Pons (tissue), 1 donor: ENCODE results near the gene CBX2.
"Not testable (repeated sequence)": the region's sequence is repeated elsewhere in the genome, so short reads cannot be mapped to it uniquely, and the experiment has no call there.

ENCODE experiments used
- DNase-seq: peaks from one replicate; pipeline ENCODE4 v3.0.0-alpha.2; 2016; ENCODE audit warnings: low spot score

Gene CBX2

DNA sequence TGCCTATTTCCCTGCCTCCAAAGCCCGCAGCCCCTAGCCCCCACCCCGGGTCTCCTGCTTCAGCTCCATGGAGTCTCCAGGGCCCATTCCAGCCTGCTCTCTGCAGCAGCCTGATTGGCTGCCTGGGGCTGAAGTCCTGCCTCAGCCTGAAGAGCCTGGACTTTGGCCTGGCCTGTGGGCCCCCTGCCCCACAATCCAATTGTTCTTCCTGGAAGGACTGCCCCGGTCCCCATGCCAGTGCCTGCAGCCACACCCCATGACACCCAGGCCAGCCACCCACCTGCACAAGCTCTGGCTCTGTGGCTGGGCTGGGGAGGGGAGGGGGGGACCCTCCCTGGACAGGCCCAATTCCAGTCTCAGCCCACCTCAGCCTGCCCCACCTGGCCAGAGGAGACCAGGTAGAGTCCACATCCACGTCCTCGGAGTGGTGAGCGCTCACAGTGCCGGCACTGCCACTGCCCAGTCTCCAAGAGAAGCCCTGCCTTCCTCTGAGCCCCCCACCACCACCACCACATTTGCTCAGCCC lies 34.9 kb upstream of the CBX2 start:
- DNase-seq: no peak

GRCh38 chr17:79743614-79744013 lies 34.3 kb upstream of the CBX2 start:
- no peak for DNase-seq

DNA sequence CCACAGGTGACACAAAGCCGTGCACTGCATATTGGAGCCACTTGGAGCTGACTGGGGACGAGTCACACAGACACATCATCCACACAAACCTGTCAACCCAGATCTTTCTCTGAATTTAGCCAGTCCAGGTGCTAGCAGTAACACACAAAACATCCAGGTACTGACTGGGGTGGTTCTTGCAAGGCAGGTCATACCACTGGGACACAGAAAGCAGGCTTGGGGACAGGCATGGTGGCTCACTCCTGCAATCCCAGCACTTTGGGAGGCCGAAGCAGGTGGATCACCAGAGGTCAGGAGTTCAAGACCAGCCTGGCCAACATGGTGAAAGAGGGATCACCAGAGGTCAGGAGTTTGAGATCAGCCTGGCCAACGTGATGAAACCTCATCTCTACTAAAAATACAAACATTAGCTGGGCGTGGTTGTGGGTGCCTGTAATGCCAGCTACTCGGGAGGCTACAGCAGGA lies 32.3 kb upstream of the CBX2 start:
- DNase-seq: no peak

- no peak for DNase-seq
Measured at GRCh38 chr17:79746889-79747507, 30.9 kb upstream of the CBX2 start.

DNA sequence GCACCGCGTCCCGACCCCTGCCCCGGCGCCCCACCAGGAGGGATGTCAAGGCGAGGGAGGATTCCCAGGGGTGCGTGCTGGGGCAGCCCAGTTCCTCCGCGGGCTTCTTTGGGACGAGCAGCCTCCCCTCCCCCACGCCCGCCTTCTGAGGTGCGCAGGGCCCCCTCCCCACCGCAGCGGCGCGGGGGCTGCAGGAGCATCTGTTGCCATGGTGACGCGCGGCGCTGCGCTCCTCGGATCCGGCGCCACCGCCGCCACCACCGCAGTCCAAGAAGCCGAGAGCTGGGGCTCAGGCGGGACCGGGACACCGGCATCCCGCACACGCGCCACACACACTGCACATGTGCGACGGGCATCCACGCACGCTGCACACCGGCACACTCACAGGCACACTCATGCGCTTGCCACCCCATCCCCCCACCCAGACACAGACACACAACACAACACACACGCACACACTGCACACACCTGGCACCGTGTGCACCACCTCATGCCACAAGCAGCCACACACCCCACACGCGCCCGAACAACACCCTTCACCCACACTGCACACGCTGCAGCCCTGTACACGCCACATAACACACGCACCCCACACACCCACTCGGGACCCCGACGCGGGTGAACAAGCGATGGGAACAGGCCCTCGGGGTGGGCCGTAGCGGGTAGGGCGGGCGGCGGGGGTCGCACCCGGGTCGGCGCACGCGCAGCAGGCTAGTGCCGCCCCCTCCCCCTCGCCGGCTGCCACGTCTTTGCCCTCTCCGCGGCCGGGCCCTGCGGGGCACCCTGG lies 30.2 kb upstream of the CBX2 start:
- no peak for DNase-seq

GRCh38 chr17:79748295-79749099 lies 29.5 kb upstream of the CBX2 start:
- DNase-seq: no peak

- no peak for DNase-seq
Measured at GRCh38 chr17:79749156-79749815, 28.7 kb upstream of the CBX2 start.

GRCh38 chr17:79749958-79750357 lies 28.0 kb upstream of the CBX2 start:
- no peak for DNase-seq

GRCh38 chr17:79750650-79751545 lies 27.1 kb upstream of the CBX2 start:
- DNase-seq: no peak

GRCh38 chr17:79752175-79752574 lies 25.8 kb upstream of the CBX2 start:
- DNase-seq: no peak

GRCh38 chr17:79754370-79754769 lies 23.6 kb upstream of the CBX2 start:
- no peak for DNase-seq

DNA sequence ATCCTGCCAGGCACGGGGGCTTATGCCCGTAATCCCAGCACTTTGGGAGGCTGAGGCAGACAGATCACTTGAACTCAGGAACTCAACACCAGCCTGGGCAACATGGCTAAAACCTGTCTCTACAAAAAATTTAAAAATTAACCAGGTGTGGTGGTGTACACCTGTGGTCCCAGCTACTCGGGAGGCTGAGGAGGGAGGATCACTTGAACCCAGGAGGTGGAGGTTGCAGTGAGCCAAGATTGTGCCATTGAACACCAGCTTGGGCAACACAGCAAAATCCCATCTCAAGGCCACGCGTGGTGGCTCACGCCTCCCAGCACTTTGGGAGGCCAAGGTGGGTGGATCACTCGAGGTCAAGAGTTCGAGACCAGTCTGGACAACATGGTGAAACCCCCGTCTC lies 23.0 kb upstream of the CBX2 start:
- DNase-seq: not testable (repeated sequence)

GRCh38 chr17:79755591-79755990 lies 22.4 kb upstream of the CBX2 start:
- no peak for DNase-seq

GRCh38 chr17:79757140-79757745 lies 20.7 kb upstream of the CBX2 start:
- no peak for DNase-seq

DNA sequence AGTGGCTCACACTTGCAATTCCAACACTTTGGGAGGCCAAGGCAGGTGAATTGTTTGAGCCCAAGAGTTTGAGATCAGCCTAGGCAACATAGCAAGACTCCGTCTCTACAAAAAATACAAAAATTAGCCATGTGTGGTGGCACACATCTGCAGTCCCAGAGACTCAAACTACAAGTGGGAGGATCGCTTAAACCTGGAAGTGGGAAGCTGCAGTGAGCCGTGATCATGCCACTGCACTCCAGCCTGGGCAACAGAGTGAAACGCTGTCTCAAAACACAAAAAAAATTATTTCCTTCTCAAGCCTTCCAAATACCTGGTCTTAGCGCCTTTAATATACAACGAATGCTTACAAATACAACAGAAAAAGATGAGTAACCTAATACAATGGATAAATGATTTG lies 19.7 kb upstream of the CBX2 start:
- no peak for DNase-seq

GRCh38 chr17:79760197-79760906 lies 17.6 kb upstream of the CBX2 start:
- DNase-seq: no peak

GRCh38 chr17:79761894-79762589 lies 15.9 kb upstream of the CBX2 start:
- no peak for DNase-seq

- no peak for DNase-seq
Measured at GRCh38 chr17:79765708-79766107, 12.2 kb upstream of the CBX2 start.
